Muscle layer of duodenum (tissue), 2 donors: ENCODE data around the gene VRK3.

Experiments
- H3K27ac ChIP-seq: one replicate; pipeline ENCODE4 v1.7.0; 2013; ENCODE audit warnings: mild to moderate bottlenecking, low read length
- H3K27me3 ChIP-seq: one replicate; pipeline ENCODE4 v1.7.0; 2013; ENCODE audit warnings: low read depth, mild to moderate bottlenecking, control low read depth, low read length
- H3K36me3 ChIP-seq, 2 donors: one replicate each; pipeline ENCODE4 v1.7.0; 2013; ENCODE audit warnings: low read length in 2 of 2, control low read depth in 1 of 2, mild to moderate bottlenecking in 1 of 2; ENCODE audit not compliant: insufficient read depth in 2 of 2, control insufficient read depth in 1 of 2
- H3K4me1 ChIP-seq, 2 donors: one replicate each; pipeline ENCODE4 v1.7.0; 2013; ENCODE audit warnings: low read length in 2 of 2, mild to moderate bottlenecking in 2 of 2, control low read depth in 1 of 2, moderate library complexity in 1 of 2; ENCODE audit not compliant: insufficient read depth in 2 of 2, control insufficient read depth in 1 of 2
- H3K4me3 ChIP-seq, 2 donors: one replicate each; pipeline ENCODE4 v1.7.0; 2013; ENCODE audit warnings: low read length in 2 of 2, low read depth in 1 of 2, mild to moderate bottlenecking in 1 of 2
- H3K9me3 ChIP-seq, 2 donors: one replicate each; pipeline ENCODE4 v1.7.0; 2013; ENCODE audit warnings: low read length in 2 of 2, control low read depth in 1 of 2, mild to moderate bottlenecking in 1 of 2; ENCODE audit not compliant: control insufficient read depth in 1 of 2
- donor health status: healthy.

Gene VRK3

GRCh38 chr19:49986354-49986753, 38.8 kb downstream of the VRK3 start:
- Histone ChIP-seq H3K27me3 (no peaks in the 10 kb centered on the region), H3K27ac (no peak overlapping the region), H3K4me1 (no peaks in the 10 kb centered on the region), H3K9me3 (no peaks in the 10 kb centered on the region), H3K36me3 (peaks cover 50 to 77% of the 10 kb centered on the region in 2 donors), H3K4me3 (no peak overlapping the region)

GRCh38 chr19:49985871-49986270, 39.3 kb downstream of the VRK3 start:
- Histone ChIP-seq H3K27me3 (no peaks in the 10 kb centered on the region), H3K36me3 (peaks cover 50 to 78% of the 10 kb centered on the region in 2 donors), H3K4me3 (no peak overlapping the region), H3K9me3 (no peaks in the 10 kb centered on the region), H3K27ac (no peak overlapping the region), H3K4me1 (no peaks in the 10 kb centered on the region)

- Histone ChIP-seq H3K4me3 (no peak overlapping the region), H3K27ac (no peak overlapping the region), H3K4me1 (no peaks in the 10 kb centered on the region), H3K36me3 (peaks cover 48 to 74% of the 10 kb centered on the region in 2 donors), H3K9me3 (no peaks in the 10 kb centered on the region), H3K27me3 (no peaks in the 10 kb centered on the region)
These were observed 40.7 kb downstream of the VRK3 start for GRCh38 chr19:49984491-49984890.

GRCh38 chr19:49983645-49984229, 41.4 kb downstream of the VRK3 start:
- Histone ChIP-seq H3K36me3 (peaks cover 44 to 74% of the 10 kb centered on the region in 2 donors), H3K9me3 (no peaks in the 10 kb centered on the region), H3K27ac (no peak overlapping the region), H3K4me1 (no peaks in the 10 kb centered on the region), H3K27me3 (no peaks in the 10 kb centered on the region), H3K4me3 (no peak overlapping the region)

GRCh38 chr19:49981603-49982593, 43.3 kb downstream of the VRK3 start:
- H3K36me3 ChIP-seq: peaks cover 47 to 82% of the 10 kb centered on the region in 2 donors
- H3K27me3 ChIP-seq: no peaks in the 10 kb centered on the region
- no peak overlapping the region for H3K4me3 ChIP-seq
- no peaks in the 10 kb centered on the region for H3K4me1 ChIP-seq
- no peak overlapping the region for H3K27ac ChIP-seq
- no peaks in the 10 kb centered on the region for H3K9me3 ChIP-seq

GRCh38 chr19:49978324-49978723, 46.8 kb downstream of the VRK3 start:
- Histone ChIP-seq H3K27me3 (no peaks in the 10 kb centered on the region), H3K36me3 (peaks cover 39 to 69% of the 10 kb centered on the region in 2 donors), H3K4me1 (no peaks in the 10 kb centered on the region), H3K4me3 (no peak overlapping the region), H3K27ac (no peak overlapping the region), H3K9me3 (no peaks in the 10 kb centered on the region)

GRCh38 chr19:49977881-49978280, 47.3 kb downstream of the VRK3 start:
- Histone ChIP-seq H3K4me1 (no peaks in the 10 kb centered on the region), H3K4me3 (no peak overlapping the region), H3K27me3 (no peaks in the 10 kb centered on the region), H3K36me3 (peaks cover 39 to 67% of the 10 kb centered on the region in 2 donors), H3K27ac (no peak overlapping the region), H3K9me3 (no peaks in the 10 kb centered on the region)

- H3K36me3 ChIP-seq: peaks cover 32 to 63% of the 10 kb centered on the region in 2 donors
- H3K9me3 ChIP-seq: no peaks in the 10 kb centered on the region
- no peak overlapping the region for H3K4me3 ChIP-seq
- H3K27me3 ChIP-seq: no peaks in the 10 kb centered on the region
- H3K4me1 ChIP-seq: no peaks in the 10 kb centered on the region
- no peak overlapping the region for H3K27ac ChIP-seq
These were observed 48.1 kb downstream of the VRK3 start for GRCh38 chr19:49977076-49977475.

GRCh38 chr19:49976496-49976895, 48.7 kb downstream of the VRK3 start:
- H3K4me1 ChIP-seq: no peaks in the 10 kb centered on the region
- no peaks in the 10 kb centered on the region for H3K9me3 ChIP-seq
- no peaks in the 10 kb centered on the region for H3K27me3 ChIP-seq
- peaks cover 28 to 58% of the 10 kb centered on the region in 2 donors for H3K36me3 ChIP-seq
- no peak overlapping the region for H3K27ac ChIP-seq
- H3K4me3 ChIP-seq: no peak overlapping the region

GRCh38 chr19:49975051-49975450, 50.1 kb downstream of the VRK3 start:
- H3K27ac ChIP-seq: no peak overlapping the region
- H3K9me3 ChIP-seq: no peaks in the 10 kb centered on the region
- H3K4me3 ChIP-seq: no peak overlapping the region
- H3K4me1 ChIP-seq: no peaks in the 10 kb centered on the region
- H3K36me3 ChIP-seq: peaks cover 28 to 45% of the 10 kb centered on the region in 2 donors
- H3K27me3 ChIP-seq: no peaks in the 10 kb centered on the region

- Histone ChIP-seq H3K27ac (no peak overlapping the region), H3K4me1 (no peaks in the 10 kb centered on the region), H3K36me3 (peaks cover 27 to 38% of the 10 kb centered on the region in 2 donors), H3K9me3 (no peaks in the 10 kb centered on the region), H3K27me3 (no peaks in the 10 kb centered on the region), H3K4me3 (no peak overlapping the region)
These were observed 51.2 kb downstream of the VRK3 start for GRCh38 chr19:49973987-49974386.
